GM12878 (cell line): ENCODE data around the gene UBASH3B. TPM values are rescaled to one million over a fixed set of nuclear protein-coding genes. Genes with fewer than 3 reads are reported as not detected.

ENCODE experiments used
- BCL11A ChIP-seq: IDR thresholded peaks from 2 replicates; pipeline ENCODE4 v1.6.1; 2011; ENCODE audit warnings: low read depth, low read length
- CHD2 ChIP-seq: IDR thresholded peaks from 2 replicates; pipeline ENCODE4 v1.6.1; 2011; ENCODE audit warnings: low read depth, low read length, improper control_type of control experiment, borderline replicate concordance
- CHD4 ChIP-seq: fragments of 200-600 bp; sonication (generic); IDR thresholded peaks from 2 replicates; pipeline ENCODE4 v1.6.1; 2016; ENCODE audit warnings: mild to moderate bottlenecking
- KAT2A ChIP-seq: conservative IDR thresholded peaks from 2 replicates; pipeline ENCODE4 v1.6.1; 2011; ENCODE audit warnings: low read depth, low read length; ENCODE audit not compliant: control insufficient read depth
- NFYA ChIP-seq: IDR thresholded peaks from 2 replicates; pipeline ENCODE4 v1.6.1; 2011; ENCODE audit warnings: low read depth, mild to moderate bottlenecking, low read length, improper control_type of control experiment, borderline replicate concordance
- polyA plus RNA-seq, 11 experiments: library from polyadenylated mRNA; depleted of rRNA in 4 of 11; unstranded in 6 of 11; stranded (reverse) in 5 of 11; fragments of >200 nt; fragmentation: Nextera tagmentation in 4 of 11; fragmentation: Illumina TruSeq in 1 of 11; extraction: Ambion mirVana in 4 of 11; extraction: Trizol in 1 of 11; gene quantifications; 1 replicate in 1 of 11; 2 replicates in 10 of 11; pipeline versions ENCODE4 v1.2.1 to v1.2.3, GENCODE V29; 2011 to 2016; ENCODE audit warnings: inconsistent platforms in 2 of 11, missing spikeins in 2 of 11, low read depth in 1 of 11
- total RNA-seq, 4 experiments: library from RNA; depleted of rRNA in 3 of 4; stranded (reverse); fragments of >200 nt in 3 of 4; fragmentation: Illumina TruSeq in 1 of 4; extraction: Trizol in 1 of 4; gene quantifications; 2 replicates each; pipeline versions ENCODE4 v1.2.1 to v1.2.3, GENCODE V29; 2013 to 2021
- TF ChIP-seq, protein P1 (sequence below): fragments of 450-650 bp; IDR thresholded peaks from 2 replicates; pipeline ENCODE4 v1.6.1; 2016; ENCODE audit warnings: mild to moderate bottlenecking, moderate library complexity, borderline replicate concordance
- TF ChIP-seq, protein P2 (sequence below): fragments of 450-650 bp; formaldehyde crosslinking; IDR thresholded peaks from 2 replicates; pipeline ENCODE4 v1.5.0; 2022; ENCODE audit warnings: mild to moderate bottlenecking, missing genetic modification characterization
- TF ChIP-seq, protein P3 (sequence below): fragments of 450-650 bp; IDR thresholded peaks from 2 replicates; pipeline ENCODE4 v1.6.1; 2017; ENCODE audit warnings: borderline replicate concordance

Gene UBASH3B
- total and polyA plus RNA-seq, 10 of the 15 experiments (the other 5 are each of a cell fraction or from before 2014, with no cell fraction given) = 0.18 to 3.3 (median 0.57) TPM

DNA sequence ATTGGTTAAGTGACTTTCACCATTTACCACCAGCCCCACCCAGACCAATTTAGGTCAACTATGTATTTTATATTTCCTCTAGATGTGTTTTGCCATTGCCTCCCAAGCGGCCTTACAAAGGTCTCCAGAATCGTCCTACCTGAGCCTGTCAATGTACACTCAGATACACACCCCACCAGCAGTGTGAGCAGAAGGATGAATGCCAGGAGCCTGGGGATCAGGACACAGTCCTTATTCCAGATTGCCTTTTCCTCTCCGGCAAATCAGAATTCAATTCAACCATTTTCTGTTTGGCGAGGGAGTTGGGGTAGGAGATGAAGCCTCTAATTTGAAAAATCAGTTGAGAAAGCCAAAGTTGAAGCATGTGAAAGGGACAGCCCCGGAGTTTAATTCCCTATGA, 147.4 kb downstream of the UBASH3B start (continued):
- TF ChIP-seq, protein P1, sequence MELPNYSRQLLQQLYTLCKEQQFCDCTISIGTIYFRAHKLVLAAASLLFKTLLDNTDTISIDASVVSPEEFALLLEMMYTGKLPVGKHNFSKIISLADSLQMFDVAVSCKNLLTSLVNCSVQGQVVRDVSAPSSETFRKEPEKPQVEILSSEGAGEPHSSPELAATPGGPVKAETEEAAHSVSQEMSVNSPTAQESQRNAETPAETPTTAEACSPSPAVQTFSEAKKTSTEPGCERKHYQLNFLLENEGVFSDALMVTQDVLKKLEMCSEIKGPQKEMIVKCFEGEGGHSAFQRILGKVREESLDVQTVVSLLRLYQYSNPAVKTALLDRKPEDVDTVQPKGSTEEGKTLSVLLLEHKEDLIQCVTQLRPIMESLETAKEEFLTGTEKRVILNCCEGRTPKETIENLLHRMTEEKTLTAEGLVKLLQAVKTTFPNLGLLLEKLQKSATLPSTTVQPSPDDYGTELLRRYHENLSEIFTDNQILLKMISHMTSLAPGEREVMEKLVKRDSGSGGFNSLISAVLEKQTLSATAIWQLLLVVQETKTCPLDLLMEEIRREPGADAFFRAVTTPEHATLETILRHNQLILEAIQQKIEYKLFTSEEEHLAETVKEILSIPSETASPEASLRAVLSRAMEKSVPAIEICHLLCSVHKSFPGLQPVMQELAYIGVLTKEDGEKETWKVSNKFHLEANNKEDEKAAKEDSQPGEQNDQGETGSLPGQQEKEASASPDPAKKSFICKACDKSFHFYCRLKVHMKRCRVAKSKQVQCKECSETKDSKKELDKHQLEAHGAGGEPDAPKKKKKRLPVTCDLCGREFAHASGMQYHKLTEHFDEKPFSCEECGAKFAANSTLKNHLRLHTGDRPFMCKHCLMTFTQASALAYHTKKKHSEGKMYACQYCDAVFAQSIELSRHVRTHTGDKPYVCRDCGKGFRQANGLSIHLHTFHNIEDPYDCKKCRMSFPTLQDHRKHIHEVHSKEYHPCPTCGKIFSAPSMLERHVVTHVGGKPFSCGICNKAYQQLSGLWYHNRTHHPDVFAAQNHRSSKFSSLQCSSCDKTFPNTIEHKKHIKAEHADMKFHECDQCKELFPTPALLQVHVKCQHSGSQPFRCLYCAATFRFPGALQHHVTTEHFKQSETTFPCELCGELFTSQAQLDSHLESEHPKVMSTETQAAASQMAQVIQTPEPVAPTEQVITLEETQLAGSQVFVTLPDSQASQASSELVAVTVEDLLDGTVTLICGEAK = no peak
- TF ChIP-seq KAT2A (no peak), CHD4 (no peak), BCL11A (no peak), NFYA (no peak), CHD2 (no peak)
- TF ChIP-seq, protein P2, sequence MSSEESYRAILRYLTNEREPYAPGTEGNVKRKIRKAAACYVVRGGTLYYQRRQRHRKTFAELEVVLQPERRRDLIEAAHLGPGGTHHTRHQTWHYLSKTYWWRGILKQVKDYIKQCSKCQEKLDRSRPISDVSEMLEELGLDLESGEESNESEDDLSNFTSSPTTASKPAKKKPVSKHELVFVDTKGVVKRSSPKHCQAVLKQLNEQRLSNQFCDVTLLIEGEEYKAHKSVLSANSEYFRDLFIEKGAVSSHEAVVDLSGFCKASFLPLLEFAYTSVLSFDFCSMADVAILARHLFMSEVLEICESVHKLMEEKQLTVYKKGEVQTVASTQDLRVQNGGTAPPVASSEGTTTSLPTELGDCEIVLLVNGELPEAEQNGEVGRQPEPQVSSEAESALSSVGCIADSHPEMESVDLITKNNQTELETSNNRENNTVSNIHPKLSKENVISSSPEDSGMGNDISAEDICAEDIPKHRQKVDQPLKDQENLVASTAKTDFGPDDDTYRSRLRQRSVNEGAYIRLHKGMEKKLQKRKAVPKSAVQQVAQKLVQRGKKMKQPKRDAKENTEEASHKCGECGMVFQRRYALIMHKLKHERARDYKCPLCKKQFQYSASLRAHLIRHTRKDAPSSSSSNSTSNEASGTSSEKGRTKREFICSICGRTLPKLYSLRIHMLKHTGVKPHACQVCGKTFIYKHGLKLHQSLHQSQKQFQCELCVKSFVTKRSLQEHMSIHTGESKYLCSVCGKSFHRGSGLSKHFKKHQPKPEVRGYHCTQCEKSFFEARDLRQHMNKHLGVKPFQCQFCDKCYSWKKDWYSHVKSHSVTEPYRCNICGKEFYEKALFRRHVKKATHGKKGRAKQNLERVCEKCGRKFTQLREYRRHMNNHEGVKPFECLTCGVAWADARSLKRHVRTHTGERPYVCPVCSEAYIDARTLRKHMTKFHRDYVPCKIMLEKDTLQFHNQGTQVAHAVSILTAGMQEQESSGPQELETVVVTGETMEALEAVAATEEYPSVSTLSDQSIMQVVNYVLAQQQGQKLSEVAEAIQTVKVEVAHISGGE = no peak
- TF ChIP-seq, protein P3, sequence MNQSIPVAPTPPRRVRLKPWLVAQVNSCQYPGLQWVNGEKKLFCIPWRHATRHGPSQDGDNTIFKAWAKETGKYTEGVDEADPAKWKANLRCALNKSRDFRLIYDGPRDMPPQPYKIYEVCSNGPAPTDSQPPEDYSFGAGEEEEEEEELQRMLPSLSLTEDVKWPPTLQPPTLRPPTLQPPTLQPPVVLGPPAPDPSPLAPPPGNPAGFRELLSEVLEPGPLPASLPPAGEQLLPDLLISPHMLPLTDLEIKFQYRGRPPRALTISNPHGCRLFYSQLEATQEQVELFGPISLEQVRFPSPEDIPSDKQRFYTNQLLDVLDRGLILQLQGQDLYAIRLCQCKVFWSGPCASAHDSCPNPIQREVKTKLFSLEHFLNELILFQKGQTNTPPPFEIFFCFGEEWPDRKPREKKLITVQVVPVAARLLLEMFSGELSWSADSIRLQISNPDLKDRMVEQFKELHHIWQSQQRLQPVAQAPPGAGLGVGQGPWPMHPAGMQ = no peak
